Liver (tissue), 9 donors: Measurements from ENCODE around the gene CUL3. TPM values are rescaled to one million over a fixed set of nuclear protein-coding genes. Genes with fewer than 3 reads are reported as not detected.

Experiments
- DNase-seq: peaks from one replicate; pipeline ENCODE4 v3.0.0-alpha.2; 2017; ENCODE audit warnings: low spot score
- H3K27ac ChIP-seq, 2 donors: one replicate each; pipeline ENCODE4 v1.7.0; 2013; ENCODE audit warnings: inconsistent platforms in 2 of 2, low read length in 2 of 2, control low read depth in 1 of 2, low read depth in 1 of 2, mild to moderate bottlenecking in 1 of 2
- H3K27me3 ChIP-seq, 4 donors: one replicate each; pipeline versions ENCODE4 v1.6.1 to v1.7.0; 2013; ENCODE audit warnings: low read length in 3 of 4, inconsistent platforms in 1 of 4, mild to moderate bottlenecking in 1 of 4, moderate library complexity in 1 of 4; ENCODE audit not compliant: control insufficient read depth in 4 of 4, insufficient read depth in 4 of 4
- H3K36me3 ChIP-seq, 4 donors: one replicate each; pipeline versions ENCODE4 v1.6.1 to v1.7.0; 2013; ENCODE audit warnings: low read length in 3 of 4, mild to moderate bottlenecking in 3 of 4, low read depth in 1 of 4, moderate library complexity in 1 of 4; ENCODE audit not compliant: control insufficient read depth in 4 of 4, insufficient read depth in 3 of 4
- H3K4me1 ChIP-seq, 4 donors: one replicate each; pipeline versions ENCODE4 v1.6.1 to v1.7.0; 2013; ENCODE audit warnings: low read length in 3 of 4, mild to moderate bottlenecking in 3 of 4, moderate library complexity in 1 of 4; ENCODE audit not compliant: control insufficient read depth in 4 of 4, insufficient read depth in 4 of 4
- H3K4me3 ChIP-seq, 3 donors: one replicate each; pipeline versions ENCODE4 v1.6.1 to v1.7.0; 2013; ENCODE audit warnings: low read length in 3 of 3, control low read depth in 1 of 3, low read depth in 1 of 3, mild to moderate bottlenecking in 1 of 3
- H3K9ac ChIP-seq, 2 donors: one replicate each; pipeline ENCODE4 v1.7.0; 2013; ENCODE audit warnings: low read length in 2 of 2, mild to moderate bottlenecking in 2 of 2, moderate library complexity in 2 of 2, control low read depth in 1 of 2, low read depth in 1 of 2
- H3K9me3 ChIP-seq, 4 donors: one replicate each; pipeline versions ENCODE4 v1.6.1 to v1.7.0; 2013; ENCODE audit warnings: low read length in 3 of 4; ENCODE audit not compliant: control insufficient read depth in 4 of 4
- EGR1 ChIP-seq, 2 donors: IDR thresholded peaks; 2 replicates each; pipeline ENCODE4 v1.6.1; 2016 to 2018; ENCODE audit warnings: antibody characterized with exemption in 2 of 2, low read depth in 2 of 2
- FOXA1 ChIP-seq: IDR thresholded peaks from 2 replicates; pipeline ENCODE4 v1.6.1; 2016; ENCODE audit warnings: antibody characterized with exemption
- FOXA2 ChIP-seq: IDR thresholded peaks from 2 replicates; pipeline ENCODE4 v1.6.1; 2016; ENCODE audit warnings: antibody characterized with exemption
- GABPA ChIP-seq, 2 donors: IDR thresholded peaks in 1 of 2; conservative IDR thresholded peaks in 1 of 2; 2 replicates each; pipeline ENCODE4 v1.6.1; 2016; ENCODE audit warnings: antibody characterized with exemption in 2 of 2, mild to moderate bottlenecking in 1 of 2, moderate library complexity in 1 of 2
- HNF4A ChIP-seq, 2 donors: conservative IDR thresholded peaks; 2 replicates each; pipeline ENCODE4 v1.6.1; 2016; ENCODE audit warnings: antibody characterized with exemption in 2 of 2, mild to moderate bottlenecking in 2 of 2
- HNF4G ChIP-seq: IDR thresholded peaks from 2 replicates; pipeline ENCODE4 v1.6.1; 2016; ENCODE audit warnings: antibody characterized with exemption
- JUND ChIP-seq, 2 donors: IDR thresholded peaks; 2 replicates each; pipeline ENCODE4 v1.6.1; 2016; ENCODE audit warnings: antibody characterized with exemption in 2 of 2
- NR2F2 ChIP-seq: IDR thresholded peaks from 2 replicates; pipeline ENCODE4 v1.6.1; 2016; ENCODE audit warnings: antibody characterized with exemption
- RAD21 ChIP-seq, 2 donors: IDR thresholded peaks; 2 replicates each; pipeline ENCODE4 v1.6.1; 2016; ENCODE audit warnings: antibody characterized with exemption in 2 of 2, mild to moderate bottlenecking in 2 of 2
- SP1 ChIP-seq: IDR thresholded peaks from 2 replicates; pipeline ENCODE4 v1.6.1; 2018; ENCODE audit warnings: antibody characterized with exemption, mild to moderate bottlenecking
- TAF1 ChIP-seq: conservative IDR thresholded peaks from 2 replicates; pipeline ENCODE4 v1.6.1; 2016; ENCODE audit warnings: antibody characterized with exemption, mild to moderate bottlenecking
- YY1 ChIP-seq: IDR thresholded peaks from 2 replicates; pipeline ENCODE4 v1.6.1; 2016; ENCODE audit warnings: antibody characterized with exemption, mild to moderate bottlenecking
- WGBS: extraction: QIAGEN DNeasy Blood & Tissue Kit; methylation state at CpG from one replicate; pipeline ENCODE4 v1.1.7; 2013; 5-methylcytosine and 5-hydroxymethylcytosine counted together
- polyA plus RNA-seq, 2 donors: library from polyadenylated mRNA; stranded (reverse) in 1 of 2; unstranded in 1 of 2; fragments of 200-250 nt in 1 of 2; fragments of >200 nt in 1 of 2; fragmentation: Nextera tagmentation in 1 of 2; extraction: Ambion mirVana in 1 of 2; gene quantifications; one replicate each; pipeline versions ENCODE4 v1.2.1 to v1.2.3, GENCODE V29; 2013 to 2015
- total RNA-seq, 2 donors: library from RNA; depleted of rRNA; stranded (reverse); fragments of >200 nt; gene quantifications; one replicate each; pipeline ENCODE4 v1.2.3, GENCODE V29; 2014
- TF ChIP-seq, protein P1 (sequence below): fragments of 150-350 bp; IDR thresholded peaks from 2 replicates; pipeline ENCODE4 v1.5.1; 2017; ENCODE audit warnings: improper control_type of control experiment, low read depth, low read length; ENCODE audit not compliant: missing input control
- TF ChIP-seq, protein P2 (sequence below): IDR thresholded peaks from 2 replicates; pipeline ENCODE4 v1.6.1; 2016; ENCODE audit warnings: antibody characterized with exemption
- TF ChIP-seq, protein P3 (sequence below): IDR thresholded peaks from 2 replicates; pipeline ENCODE4 v1.6.1; 2016; ENCODE audit warnings: antibody characterized with exemption
- TF ChIP-seq, protein P4 (sequence below): IDR thresholded peaks from 2 replicates; pipeline ENCODE4 v1.6.1; 2016; ENCODE audit warnings: antibody characterized with exemption
- TF ChIP-seq, protein P5 (sequence below): IDR thresholded peaks from 2 replicates; pipeline ENCODE4 v1.6.1; 2016; ENCODE audit warnings: antibody characterized with exemption, mild to moderate bottlenecking
- donor health status: healthy.
- donor health status: healthy.
- donor health status: healthy.
- donor health status: healthy.
- donor health status: healthy.

CUL3 gene
- total and polyA plus RNA-seq, 4 donors = 24.7 to 48.9 (median 33.1) TPM

DNA sequence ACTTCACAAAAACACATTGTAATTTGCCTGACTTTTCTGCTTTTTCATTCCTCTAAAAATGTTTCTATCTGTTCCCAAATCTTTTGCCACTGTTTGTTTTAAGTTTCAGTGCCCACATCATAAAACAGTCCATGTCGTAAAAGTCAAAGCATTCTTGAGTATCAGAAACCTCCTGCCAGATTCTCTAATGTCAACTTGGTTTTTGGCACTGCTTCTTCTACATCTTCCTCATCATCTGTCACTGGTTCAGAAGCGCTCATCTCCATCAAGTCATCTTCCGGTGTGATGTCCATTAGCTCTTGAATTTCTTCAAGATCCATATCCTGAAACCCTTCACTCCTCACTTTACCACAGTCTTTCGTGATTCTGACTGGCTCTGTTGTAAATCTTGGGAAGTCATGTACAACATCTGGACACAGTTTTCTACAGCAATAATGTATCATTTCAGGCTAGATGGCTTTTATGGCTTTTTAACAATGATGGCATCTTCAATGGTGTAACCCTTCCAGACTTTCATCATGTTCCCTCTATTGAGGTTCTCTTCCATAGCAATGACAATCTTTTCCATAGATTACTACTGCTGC lies 19.6 kb downstream of the CUL3 start:
- no peak overlapping the region for H3K4me3 ChIP-seq
- no peak for DNase-seq
- no peaks in the 10 kb centered on the region for H3K27me3 ChIP-seq
- peaks cover 0 to 3% (median 0%) of the 10 kb centered on the region in 4 donors for H3K36me3 ChIP-seq
- no peaks in the 10 kb centered on the region for H3K9me3 ChIP-seq
- 83% methylated on average over 4 of the region's 4 CpGs for WGBS
- H3K9ac ChIP-seq = no peak overlapping the region
- TF ChIP-seq, protein P1, sequence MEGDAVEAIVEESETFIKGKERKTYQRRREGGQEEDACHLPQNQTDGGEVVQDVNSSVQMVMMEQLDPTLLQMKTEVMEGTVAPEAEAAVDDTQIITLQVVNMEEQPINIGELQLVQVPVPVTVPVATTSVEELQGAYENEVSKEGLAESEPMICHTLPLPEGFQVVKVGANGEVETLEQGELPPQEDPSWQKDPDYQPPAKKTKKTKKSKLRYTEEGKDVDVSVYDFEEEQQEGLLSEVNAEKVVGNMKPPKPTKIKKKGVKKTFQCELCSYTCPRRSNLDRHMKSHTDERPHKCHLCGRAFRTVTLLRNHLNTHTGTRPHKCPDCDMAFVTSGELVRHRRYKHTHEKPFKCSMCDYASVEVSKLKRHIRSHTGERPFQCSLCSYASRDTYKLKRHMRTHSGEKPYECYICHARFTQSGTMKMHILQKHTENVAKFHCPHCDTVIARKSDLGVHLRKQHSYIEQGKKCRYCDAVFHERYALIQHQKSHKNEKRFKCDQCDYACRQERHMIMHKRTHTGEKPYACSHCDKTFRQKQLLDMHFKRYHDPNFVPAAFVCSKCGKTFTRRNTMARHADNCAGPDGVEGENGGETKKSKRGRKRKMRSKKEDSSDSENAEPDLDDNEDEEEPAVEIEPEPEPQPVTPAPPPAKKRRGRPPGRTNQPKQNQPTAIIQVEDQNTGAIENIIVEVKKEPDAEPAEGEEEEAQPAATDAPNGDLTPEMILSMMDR = no peak
- no peak for TF ChIP-seq YY1
- TF ChIP-seq NR2F2 = no peak
- TF ChIP-seq, protein P2, sequence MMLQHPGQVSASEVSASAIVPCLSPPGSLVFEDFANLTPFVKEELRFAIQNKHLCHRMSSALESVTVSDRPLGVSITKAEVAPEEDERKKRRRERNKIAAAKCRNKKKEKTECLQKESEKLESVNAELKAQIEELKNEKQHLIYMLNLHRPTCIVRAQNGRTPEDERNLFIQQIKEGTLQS = no peak
- TF ChIP-seq, protein P3, sequence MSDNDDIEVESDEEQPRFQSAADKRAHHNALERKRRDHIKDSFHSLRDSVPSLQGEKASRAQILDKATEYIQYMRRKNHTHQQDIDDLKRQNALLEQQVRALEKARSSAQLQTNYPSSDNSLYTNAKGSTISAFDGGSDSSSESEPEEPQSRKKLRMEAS = no peak
- H3K4me1 ChIP-seq = peaks cover 10 to 30% (median 28%) of the 10 kb centered on the region in 4 donors
- no peak overlapping the region for H3K27ac ChIP-seq

DNA sequence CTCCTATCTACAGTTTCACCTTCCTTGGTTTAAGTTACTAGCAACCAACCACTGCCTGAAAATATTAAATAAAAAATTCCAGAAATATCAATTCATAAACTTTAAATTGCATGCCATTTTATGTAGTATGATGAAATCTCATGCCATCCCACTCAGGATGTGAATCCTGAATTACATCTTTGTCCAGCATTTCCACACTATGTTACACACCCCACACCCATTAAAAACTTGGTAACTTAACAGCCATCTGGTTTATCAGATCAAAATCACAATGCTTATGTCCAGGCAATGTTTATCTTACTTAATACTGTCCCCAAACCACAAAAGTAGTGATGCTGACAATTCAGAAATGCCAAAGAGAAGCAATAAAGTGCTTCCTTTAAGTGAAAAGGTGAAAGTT lies 21.6 kb downstream of the CUL3 start:
- Histone ChIP-seq H3K27ac (no peak overlapping the region), H3K4me1 (peaks cover 7 to 15% (median 10%) of the 10 kb centered on the region in 4 donors), H3K9ac (no peak overlapping the region), H3K36me3 (peaks cover 0 to 3% (median 0%) of the 10 kb centered on the region in 4 donors), H3K9me3 (no peaks in the 10 kb centered on the region), H3K27me3 (no peaks in the 10 kb centered on the region), H3K4me3 (no peak overlapping the region)
- TF ChIP-seq, protein P4, sequence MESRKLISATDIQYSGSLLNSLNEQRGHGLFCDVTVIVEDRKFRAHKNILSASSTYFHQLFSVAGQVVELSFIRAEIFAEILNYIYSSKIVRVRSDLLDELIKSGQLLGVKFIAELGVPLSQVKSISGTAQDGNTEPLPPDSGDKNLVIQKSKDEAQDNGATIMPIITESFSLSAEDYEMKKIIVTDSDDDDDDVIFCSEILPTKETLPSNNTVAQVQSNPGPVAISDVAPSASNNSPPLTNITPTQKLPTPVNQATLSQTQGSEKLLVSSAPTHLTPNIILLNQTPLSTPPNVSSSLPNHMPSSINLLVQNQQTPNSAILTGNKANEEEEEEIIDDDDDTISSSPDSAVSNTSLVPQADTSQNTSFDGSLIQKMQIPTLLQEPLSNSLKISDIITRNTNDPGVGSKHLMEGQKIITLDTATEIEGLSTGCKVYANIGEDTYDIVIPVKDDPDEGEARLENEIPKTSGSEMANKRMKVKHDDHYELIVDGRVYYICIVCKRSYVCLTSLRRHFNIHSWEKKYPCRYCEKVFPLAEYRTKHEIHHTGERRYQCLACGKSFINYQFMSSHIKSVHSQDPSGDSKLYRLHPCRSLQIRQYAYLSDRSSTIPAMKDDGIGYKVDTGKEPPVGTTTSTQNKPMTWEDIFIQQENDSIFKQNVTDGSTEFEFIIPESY = no peak
- TF ChIP-seq YY1 (no peak), RAD21 (IDR thresholded peaks at IDR 0.05) (no peak), HNF4G (no peak), EGR1 (IDR thresholded peaks at IDR 0.05; ENCODE audit: low read depth in 2 of 2) (no peak), FOXA1 (no peak), TAF1 (no peak), SP1 (no peak), GABPA (IDR thresholded peaks at IDR 0.05 in 1 of 2, conservative IDR thresholded peaks at IDR 0.05 in 1 of 2) (no peak), HNF4A (conservative IDR thresholded peaks at IDR 0.05) (no peak), JUND (IDR thresholded peaks at IDR 0.05) (no peak), FOXA2 (no peak)
- TF ChIP-seq, protein P1 = no peak
- TF ChIP-seq, protein P2 = no peak
- TF ChIP-seq, protein P3 = no peak
- TF ChIP-seq, protein P5, sequence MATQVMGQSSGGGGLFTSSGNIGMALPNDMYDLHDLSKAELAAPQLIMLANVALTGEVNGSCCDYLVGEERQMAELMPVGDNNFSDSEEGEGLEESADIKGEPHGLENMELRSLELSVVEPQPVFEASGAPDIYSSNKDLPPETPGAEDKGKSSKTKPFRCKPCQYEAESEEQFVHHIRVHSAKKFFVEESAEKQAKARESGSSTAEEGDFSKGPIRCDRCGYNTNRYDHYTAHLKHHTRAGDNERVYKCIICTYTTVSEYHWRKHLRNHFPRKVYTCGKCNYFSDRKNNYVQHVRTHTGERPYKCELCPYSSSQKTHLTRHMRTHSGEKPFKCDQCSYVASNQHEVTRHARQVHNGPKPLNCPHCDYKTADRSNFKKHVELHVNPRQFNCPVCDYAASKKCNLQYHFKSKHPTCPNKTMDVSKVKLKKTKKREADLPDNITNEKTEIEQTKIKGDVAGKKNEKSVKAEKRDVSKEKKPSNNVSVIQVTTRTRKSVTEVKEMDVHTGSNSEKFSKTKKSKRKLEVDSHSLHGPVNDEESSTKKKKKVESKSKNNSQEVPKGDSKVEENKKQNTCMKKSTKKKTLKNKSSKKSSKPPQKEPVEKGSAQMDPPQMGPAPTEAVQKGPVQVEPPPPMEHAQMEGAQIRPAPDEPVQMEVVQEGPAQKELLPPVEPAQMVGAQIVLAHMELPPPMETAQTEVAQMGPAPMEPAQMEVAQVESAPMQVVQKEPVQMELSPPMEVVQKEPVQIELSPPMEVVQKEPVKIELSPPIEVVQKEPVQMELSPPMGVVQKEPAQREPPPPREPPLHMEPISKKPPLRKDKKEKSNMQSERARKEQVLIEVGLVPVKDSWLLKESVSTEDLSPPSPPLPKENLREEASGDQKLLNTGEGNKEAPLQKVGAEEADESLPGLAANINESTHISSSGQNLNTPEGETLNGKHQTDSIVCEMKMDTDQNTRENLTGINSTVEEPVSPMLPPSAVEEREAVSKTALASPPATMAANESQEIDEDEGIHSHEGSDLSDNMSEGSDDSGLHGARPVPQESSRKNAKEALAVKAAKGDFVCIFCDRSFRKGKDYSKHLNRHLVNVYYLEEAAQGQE = no peak
- DNase-seq = no peak
